GM12878 (cell line): ENCODE measurements around the gene CEP135. TPM values are rescaled to one million over a fixed set of nuclear protein-coding genes. Genes with fewer than 3 reads are reported as not detected.
A peak's percentile ranks its signal among the peaks of the same experiment; 100 is the strongest.

Experiments
- ATF7 ChIP-seq: fragments of 450-650 bp; IDR thresholded peaks from 2 replicates; pipeline ENCODE4 v1.6.1; 2016; ENCODE audit warnings: low read depth, mild to moderate bottlenecking
- BMI1 ChIP-seq: fragments of 450-650 bp; IDR thresholded peaks from 2 replicates; pipeline ENCODE4 v1.6.1; 2016; ENCODE audit warnings: mild to moderate bottlenecking, moderate library complexity, borderline replicate concordance
- CHD2 ChIP-seq: IDR thresholded peaks from 2 replicates; pipeline ENCODE4 v1.6.1; 2011; ENCODE audit warnings: low read depth, low read length, improper control_type of control experiment, borderline replicate concordance
- CHD4 ChIP-seq: fragments of 200-600 bp; sonication (generic); IDR thresholded peaks from 2 replicates; pipeline ENCODE4 v1.6.1; 2016; ENCODE audit warnings: mild to moderate bottlenecking
- HDAC2 ChIP-seq: fragments of 200-600 bp; sonication (generic); IDR thresholded peaks from 2 replicates; pipeline ENCODE4 v1.6.1; 2017
- HDAC6 ChIP-seq: fragments of 200-600 bp; sonication (generic); IDR thresholded peaks from one replicate; pipeline ENCODE4 v1.8.0; 2017; ENCODE audit warnings: antibody characterized with exemption; ENCODE audit not compliant: unreplicated experiment
- HDGF ChIP-seq: fragments of 450-650 bp; IDR thresholded peaks from 2 replicates; pipeline ENCODE4 v1.6.1; 2016; ENCODE audit warnings: antibody characterized with exemption
- IKZF2 ChIP-seq, 2 experiments: fragments of 450-650 bp; IDR thresholded peaks; 2 replicates each; pipeline ENCODE4 v1.6.1; 2017; ENCODE audit warnings: mild to moderate bottlenecking in 2 of 2, moderate library complexity in 2 of 2
- KLF5 ChIP-seq: fragments of 450-650 bp; IDR thresholded peaks from 2 replicates; pipeline ENCODE4 v1.6.1; 2014; ENCODE audit warnings: mild to moderate bottlenecking; ENCODE audit not compliant: partially characterized antibody
- MEF2A ChIP-seq: IDR thresholded peaks from 2 replicates; pipeline ENCODE4 v1.6.1; 2011; ENCODE audit warnings: low read depth, mild to moderate bottlenecking, low read length, moderate library complexity; ENCODE audit not compliant: insufficient read depth
- MEF2B ChIP-seq: fragments of 450-650 bp; IDR thresholded peaks from 2 replicates; pipeline ENCODE4 v1.6.1; 2018; ENCODE audit warnings: mild to moderate bottlenecking, moderate library complexity; ENCODE audit not compliant: partially characterized antibody, poor library complexity, severe bottlenecking
- NR2C2 ChIP-seq: IDR thresholded peaks from 2 replicates; pipeline ENCODE4 v1.6.1; 2011; ENCODE audit warnings: borderline replicate concordance, low read depth; ENCODE audit not compliant: control insufficient read depth, insufficient read length
- RFX5 ChIP-seq: IDR thresholded peaks from 2 replicates; pipeline ENCODE4 v1.6.1; 2011; ENCODE audit warnings: low read depth, low read length, improper control_type of control experiment
- SUPT20H ChIP-seq: IDR thresholded peaks from 2 replicates; pipeline ENCODE4 v1.6.1; 2011; ENCODE audit warnings: low read depth, mild to moderate bottlenecking, low read length, moderate library complexity, borderline replicate concordance; ENCODE audit not compliant: control insufficient read depth
- SUZ12 ChIP-seq: fragments of 200-600 bp; sonication (generic); IDR thresholded peaks from one replicate; pipeline ENCODE4 v1.6.1; 2018; ENCODE audit warnings: antibody characterized with exemption, mild to moderate bottlenecking; ENCODE audit not compliant: unreplicated experiment
- TCF7 ChIP-seq: IDR thresholded peaks from 2 replicates; pipeline ENCODE4 v1.6.1; 2014; ENCODE audit warnings: antibody characterized with exemption, borderline replicate concordance
- ZBED1 ChIP-seq: IDR thresholded peaks from 2 replicates; pipeline ENCODE4 v1.6.1; 2016; ENCODE audit warnings: borderline replicate concordance
- ZNF217 ChIP-seq: fragments of 450-650 bp; IDR thresholded peaks from 2 replicates; pipeline ENCODE4 v1.6.1; 2017; ENCODE audit warnings: antibody characterized with exemption, mild to moderate bottlenecking
- ZNF24 ChIP-seq: fragments of 450-650 bp; IDR thresholded peaks from 2 replicates; pipeline ENCODE4 v1.6.1; 2017; ENCODE audit warnings: antibody characterized with exemption, mild to moderate bottlenecking
- ZNF592 ChIP-seq: fragments of 450-650 bp; IDR thresholded peaks from 2 replicates; pipeline ENCODE4 v1.6.1; 2017; ENCODE audit warnings: mild to moderate bottlenecking, moderate library complexity
- ZSCAN29 ChIP-seq: fragments of 450-650 bp; IDR thresholded peaks from 2 replicates; pipeline ENCODE4 v1.6.1; 2017; ENCODE audit warnings: mild to moderate bottlenecking, moderate library complexity
- polyA plus RNA-seq, 11 experiments: library from polyadenylated mRNA; depleted of rRNA in 4 of 11; unstranded in 6 of 11; stranded (reverse) in 5 of 11; fragments of >200 nt; fragmentation: Nextera tagmentation in 4 of 11; fragmentation: Illumina TruSeq in 1 of 11; extraction: Ambion mirVana in 4 of 11; extraction: Trizol in 1 of 11; gene quantifications; 1 replicate in 1 of 11; 2 replicates in 10 of 11; pipeline versions ENCODE4 v1.2.1 to v1.2.3, GENCODE V29; 2011 to 2016; ENCODE audit warnings: inconsistent platforms in 2 of 11, missing spikeins in 2 of 11, low read depth in 1 of 11
- total RNA-seq, 4 experiments: library from RNA; depleted of rRNA in 3 of 4; stranded (reverse); fragments of >200 nt in 3 of 4; fragmentation: Illumina TruSeq in 1 of 4; extraction: Trizol in 1 of 4; gene quantifications; 2 replicates each; pipeline versions ENCODE4 v1.2.1 to v1.2.3, GENCODE V29; 2013 to 2021
- TF ChIP-seq, protein P1 (sequence below): fragments of 450-650 bp; IDR thresholded peaks from 2 replicates; pipeline ENCODE4 v1.6.1; 2016; ENCODE audit warnings: mild to moderate bottlenecking
- TF ChIP-seq, protein P2 (sequence below): fragments of 150-350 bp; IDR thresholded peaks from 2 replicates; pipeline ENCODE4 v1.6.1; 2016; ENCODE audit warnings: low read depth, low read length

Gene CEP135
- total and polyA plus RNA-seq, 10 of the 15 experiments (the other 5 are each of a cell fraction or from before 2014, with no cell fraction given) = 2.9 to 13.6 (median 10.1) TPM

GRCh38 chr4:55947254-55947882, 1.4 kb upstream of the CEP135 start (continued):
- TF ChIP-seq SUPT20H (no peak), ZBED1 (no peak), KLF5 (no peak), MEF2B (peak; percentile 28), RFX5 (no peak), ZSCAN29 (0 out of 2 replicates have a peak, but pooled peaks have one; percentile 39), ZNF24 (no peak), NR2C2 (no peak), ATF7 (peak; percentile 59), TCF7 (no peak), HDAC2 (no peak), HDAC6 (no peak), CHD4 (no peak), MEF2A (0 out of 2 replicates have a peak, but pooled peaks have one; percentile 4), IKZF2 (IDR thresholded peaks at IDR 0.05) (peak in 1 of 2 experiments; percentile 52; a peak in 2 of 4 replicates), ZNF592 (no peak), CHD2 (no peak), ZNF217 (no peak), HDGF (no peak), BMI1 (no peak), SUZ12 (no peak)
- TF ChIP-seq, protein P1, sequence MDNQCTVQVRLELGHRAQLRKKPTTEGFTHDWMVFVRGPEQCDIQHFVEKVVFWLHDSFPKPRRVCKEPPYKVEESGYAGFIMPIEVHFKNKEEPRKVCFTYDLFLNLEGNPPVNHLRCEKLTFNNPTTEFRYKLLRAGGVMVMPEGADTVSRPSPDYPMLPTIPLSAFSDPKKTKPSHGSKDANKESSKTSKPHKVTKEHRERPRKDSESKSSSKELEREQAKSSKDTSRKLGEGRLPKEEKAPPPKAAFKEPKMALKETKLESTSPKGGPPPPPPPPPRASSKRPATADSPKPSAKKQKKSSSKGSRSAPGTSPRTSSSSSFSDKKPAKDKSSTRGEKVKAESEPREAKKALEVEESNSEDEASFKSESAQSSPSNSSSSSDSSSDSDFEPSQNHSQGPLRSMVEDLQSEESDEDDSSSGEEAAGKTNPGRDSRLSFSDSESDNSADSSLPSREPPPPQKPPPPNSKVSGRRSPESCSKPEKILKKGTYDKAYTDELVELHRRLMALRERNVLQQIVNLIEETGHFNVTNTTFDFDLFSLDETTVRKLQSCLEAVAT = no peak
- TF ChIP-seq, protein P2, sequence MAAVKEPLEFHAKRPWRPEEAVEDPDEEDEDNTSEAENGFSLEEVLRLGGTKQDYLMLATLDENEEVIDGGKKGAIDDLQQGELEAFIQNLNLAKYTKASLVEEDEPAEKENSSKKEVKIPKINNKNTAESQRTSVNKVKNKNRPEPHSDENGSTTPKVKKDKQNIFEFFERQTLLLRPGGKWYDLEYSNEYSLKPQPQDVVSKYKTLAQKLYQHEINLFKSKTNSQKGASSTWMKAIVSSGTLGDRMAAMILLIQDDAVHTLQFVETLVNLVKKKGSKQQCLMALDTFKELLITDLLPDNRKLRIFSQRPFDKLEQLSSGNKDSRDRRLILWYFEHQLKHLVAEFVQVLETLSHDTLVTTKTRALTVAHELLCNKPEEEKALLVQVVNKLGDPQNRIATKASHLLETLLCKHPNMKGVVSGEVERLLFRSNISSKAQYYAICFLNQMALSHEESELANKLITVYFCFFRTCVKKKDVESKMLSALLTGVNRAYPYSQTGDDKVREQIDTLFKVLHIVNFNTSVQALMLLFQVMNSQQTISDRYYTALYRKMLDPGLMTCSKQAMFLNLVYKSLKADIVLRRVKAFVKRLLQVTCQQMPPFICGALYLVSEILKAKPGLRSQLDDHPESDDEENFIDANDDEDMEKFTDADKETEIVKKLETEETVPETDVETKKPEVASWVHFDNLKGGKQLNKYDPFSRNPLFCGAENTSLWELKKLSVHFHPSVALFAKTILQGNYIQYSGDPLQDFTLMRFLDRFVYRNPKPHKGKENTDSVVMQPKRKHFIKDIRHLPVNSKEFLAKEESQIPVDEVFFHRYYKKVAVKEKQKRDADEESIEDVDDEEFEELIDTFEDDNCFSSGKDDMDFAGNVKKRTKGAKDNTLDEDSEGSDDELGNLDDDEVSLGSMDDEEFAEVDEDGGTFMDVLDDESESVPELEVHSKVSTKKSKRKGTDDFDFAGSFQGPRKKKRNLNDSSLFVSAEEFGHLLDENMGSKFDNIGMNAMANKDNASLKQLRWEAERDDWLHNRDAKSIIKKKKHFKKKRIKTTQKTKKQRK = no peak
